K562 (cell line): ENCODE measurements around the gene GIMAP8. TPM values are rescaled to one million over a fixed set of nuclear protein-coding genes. Genes with fewer than 3 reads are reported as not detected.

Experiments used
- ARID2 ChIP-seq: fragments of 450-650 bp; IDR thresholded peaks from 2 replicates; pipeline ENCODE4 v1.6.1; 2017; ENCODE audit warnings: antibody characterized with exemption, mild to moderate bottlenecking
- CUX1 ChIP-seq: fragments of 200-800 bp; sonication (Bioruptor generic); IDR thresholded peaks from 2 replicates; pipeline ENCODE4 v1.6.1; 2016; ENCODE audit warnings: missing genetic modification characterization, missing compliant biosample characterization
- ELF4 ChIP-seq: fragments of 450-650 bp; formaldehyde crosslinking; IDR thresholded peaks from 2 replicates; pipeline ENCODE4 v1.4.0; 2022; ENCODE audit warnings: missing genetic modification characterization
- GTF2F1 ChIP-seq: IDR thresholded peaks from 2 replicates; pipeline ENCODE4 v1.6.1; 2011; ENCODE audit warnings: low read depth, low read length, improper control_type of control experiment
- KAT7 ChIP-seq: sonication (generic); formaldehyde crosslinking; IDR thresholded peaks from 2 replicates; pipeline ENCODE4 v1.8.0; 2022; ENCODE audit warnings: missing genetic modification reagents, mild to moderate bottlenecking, borderline replicate concordance
- MAFG ChIP-seq: fragments of 450-650 bp; conservative IDR thresholded peaks from 2 replicates; pipeline ENCODE4 v1.6.1; 2016; ENCODE audit warnings: missing genetic modification characterization, missing compliant biosample characterization
- MEF2D ChIP-seq: conservative IDR thresholded peaks from 2 replicates; pipeline ENCODE4 v1.6.1; 2016; ENCODE audit warnings: low read depth, missing genetic modification characterization, missing compliant biosample characterization
- PML ChIP-seq: IDR thresholded peaks from 2 replicates; pipeline ENCODE4 v1.6.1; 2012; ENCODE audit warnings: low read length, inconsistent platforms
- ZBTB49 ChIP-seq: sonication (generic); formaldehyde crosslinking; IDR thresholded peaks from 2 replicates; pipeline ENCODE4 v1.8.0; 2022; ENCODE audit warnings: missing genetic modification reagents, mild to moderate bottlenecking, borderline replicate concordance
- ZNF143 ChIP-seq: sonication (generic); formaldehyde crosslinking; IDR thresholded peaks from 2 replicates; pipeline ENCODE4 v1.9.0; 2022; ENCODE audit warnings: mild to moderate bottlenecking, missing genetic modification reagents
- ZNF408 ChIP-seq: fragments of 250-450 bp; sonication (Bioruptor Pico); IDR thresholded peaks from 2 replicates; pipeline ENCODE4 v1.4.0; 2020; ENCODE audit warnings: low read depth, mild to moderate bottlenecking, moderate library complexity
- ZNF717 ChIP-seq: fragments of 250-450 bp; sonication (Bioruptor Pico); IDR thresholded peaks from 2 replicates; pipeline ENCODE4 v1.5.0; 2021
- polyA plus RNA-seq, 8 experiments: library from polyadenylated mRNA; depleted of rRNA in 4 of 8; stranded (reverse) in 5 of 8; unstranded in 3 of 8; fragments of >200 nt; fragmentation: Nextera tagmentation in 2 of 8; fragmentation: Illumina TruSeq in 1 of 8; extraction: Ambion mirVana in 2 of 8; extraction: Trizol in 1 of 8; gene quantifications; 2 replicates each; pipeline versions ENCODE4 v1.2.1 to v1.2.3, GENCODE V29; 2011 to 2014; ENCODE audit warnings: inconsistent platforms in 1 of 8, missing spikeins in 1 of 8
- total RNA-seq, 7 experiments: library from RNA; depleted of rRNA in 6 of 7; stranded (reverse); fragments of >200 nt in 6 of 7; fragmentation: Illumina TruSeq in 2 of 7; extraction: Trizol in 2 of 7; gene quantifications; 2 replicates each; pipeline versions ENCODE4 v1.2.1 to v1.2.3, GENCODE V29; 2011 to 2021; ENCODE audit warnings: low replicate concordance in 1 of 7
- TF ChIP-seq, protein P1 (sequence below): fragments of 450-650 bp; IDR thresholded peaks from 2 replicates; pipeline ENCODE4 v1.6.1; 2017; ENCODE audit warnings: antibody characterized with exemption
- TF ChIP-seq, protein P2 (sequence below): fragments of 150-350 bp; IDR thresholded peaks from 2 replicates; pipeline ENCODE4 v1.6.1; 2014; ENCODE audit warnings: low read depth, mild to moderate bottlenecking, low read length, borderline replicate concordance

GIMAP8 gene
- total and polyA plus RNA-seq, 9 of the 15 experiments (the other 6 are each of a cell fraction or from before 2014, with no cell fraction given): not detected

GRCh38 chr7:150431839-150432658, 18.4 kb upstream of the GIMAP8 start (continued):
- TF ChIP-seq ZBTB49 (CRISPR knock-in tag) (no peak), ZNF143 (CRISPR knock-in tag) (no peak), KAT7 (CRISPR knock-in tag) (no peak), ARID2 (no peak), MEF2D (tag) (peak; percentile 78; the same call in 1 of the 2 replicates), ZNF717 (CRISPR knock-in tag) (no peak), MAFG (tag) (peak; percentile 93), GTF2F1 (no peak), PML (0 out of 2 replicates have a peak, but pooled peaks have one; percentile 17), CUX1 (CRISPR knock-in tag) (0 out of 2 replicates have a peak, but pooled peaks have one; percentile 21), ELF4 (CRISPR knock-in tag) (peak; percentile 78), ZNF408 (CRISPR knock-in tag) (no peak)
- TF ChIP-seq, protein P1, sequence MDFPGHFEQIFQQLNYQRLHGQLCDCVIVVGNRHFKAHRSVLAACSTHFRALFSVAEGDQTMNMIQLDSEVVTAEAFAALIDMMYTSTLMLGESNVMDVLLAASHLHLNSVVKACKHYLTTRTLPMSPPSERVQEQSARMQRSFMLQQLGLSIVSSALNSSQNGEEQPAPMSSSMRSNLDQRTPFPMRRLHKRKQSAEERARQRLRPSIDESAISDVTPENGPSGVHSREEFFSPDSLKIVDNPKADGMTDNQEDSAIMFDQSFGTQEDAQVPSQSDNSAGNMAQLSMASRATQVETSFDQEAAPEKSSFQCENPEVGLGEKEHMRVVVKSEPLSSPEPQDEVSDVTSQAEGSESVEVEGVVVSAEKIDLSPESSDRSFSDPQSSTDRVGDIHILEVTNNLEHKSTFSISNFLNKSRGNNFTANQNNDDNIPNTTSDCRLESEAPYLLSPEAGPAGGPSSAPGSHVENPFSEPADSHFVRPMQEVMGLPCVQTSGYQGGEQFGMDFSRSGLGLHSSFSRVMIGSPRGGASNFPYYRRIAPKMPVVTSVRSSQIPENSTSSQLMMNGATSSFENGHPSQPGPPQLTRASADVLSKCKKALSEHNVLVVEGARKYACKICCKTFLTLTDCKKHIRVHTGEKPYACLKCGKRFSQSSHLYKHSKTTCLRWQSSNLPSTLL: no peak
- TF ChIP-seq, protein P2, sequence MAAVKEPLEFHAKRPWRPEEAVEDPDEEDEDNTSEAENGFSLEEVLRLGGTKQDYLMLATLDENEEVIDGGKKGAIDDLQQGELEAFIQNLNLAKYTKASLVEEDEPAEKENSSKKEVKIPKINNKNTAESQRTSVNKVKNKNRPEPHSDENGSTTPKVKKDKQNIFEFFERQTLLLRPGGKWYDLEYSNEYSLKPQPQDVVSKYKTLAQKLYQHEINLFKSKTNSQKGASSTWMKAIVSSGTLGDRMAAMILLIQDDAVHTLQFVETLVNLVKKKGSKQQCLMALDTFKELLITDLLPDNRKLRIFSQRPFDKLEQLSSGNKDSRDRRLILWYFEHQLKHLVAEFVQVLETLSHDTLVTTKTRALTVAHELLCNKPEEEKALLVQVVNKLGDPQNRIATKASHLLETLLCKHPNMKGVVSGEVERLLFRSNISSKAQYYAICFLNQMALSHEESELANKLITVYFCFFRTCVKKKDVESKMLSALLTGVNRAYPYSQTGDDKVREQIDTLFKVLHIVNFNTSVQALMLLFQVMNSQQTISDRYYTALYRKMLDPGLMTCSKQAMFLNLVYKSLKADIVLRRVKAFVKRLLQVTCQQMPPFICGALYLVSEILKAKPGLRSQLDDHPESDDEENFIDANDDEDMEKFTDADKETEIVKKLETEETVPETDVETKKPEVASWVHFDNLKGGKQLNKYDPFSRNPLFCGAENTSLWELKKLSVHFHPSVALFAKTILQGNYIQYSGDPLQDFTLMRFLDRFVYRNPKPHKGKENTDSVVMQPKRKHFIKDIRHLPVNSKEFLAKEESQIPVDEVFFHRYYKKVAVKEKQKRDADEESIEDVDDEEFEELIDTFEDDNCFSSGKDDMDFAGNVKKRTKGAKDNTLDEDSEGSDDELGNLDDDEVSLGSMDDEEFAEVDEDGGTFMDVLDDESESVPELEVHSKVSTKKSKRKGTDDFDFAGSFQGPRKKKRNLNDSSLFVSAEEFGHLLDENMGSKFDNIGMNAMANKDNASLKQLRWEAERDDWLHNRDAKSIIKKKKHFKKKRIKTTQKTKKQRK: no peak
